A673 (cell line): Measurements from ENCODE around the gene ACTL6A. TPM values are rescaled to one million over a fixed set of nuclear protein-coding genes. Genes with fewer than 3 reads are reported as not detected.
"Not testable (repeated sequence)": the region's sequence is repeated elsewhere in the genome, so short reads cannot be mapped to it uniquely, and the experiment has no call there.

ENCODE experiments used
- Bru-seq: library from RNA; stranded (reverse); fragments of 400-500 nt; gene quantifications from one replicate; lab custom pipeline; 2021; lab: Mats Ljungman, UMichigan
- BruChase-seq, 2 experiments: library from RNA; stranded (reverse); fragments of 400-500 nt; gene quantifications; one replicate each; lab custom pipeline; 2021; lab: Mats Ljungman, UMichigan
- BruUV-seq: library from RNA; stranded (reverse); fragments of 400-500 nt; replicated peaks from 2 replicates; lab custom pipeline; 2021; lab: Mats Ljungman, UMichigan
- CTCF ChIA-PET: fragments of 300-600 bp; sonication (Branson Sonifier 250); formaldehyde crosslinking; loops from one replicate; lab custom pipeline; 2022; ENCODE audit warnings: antibody characterized with exemption; lab: Charles Lee
- POLR2A ChIA-PET: fragments of 300-600 bp; sonication (Branson Sonifier 250); formaldehyde crosslinking; loops from one replicate; lab custom pipeline; 2022; ENCODE audit warnings: antibody characterized with exemption; ENCODE audit not compliant: low non-redundant PET; lab: Charles Lee
- DNase-seq: peaks from one replicate; pipeline ENCODE4 v3.0.0-alpha.2; 2015; ENCODE audit warnings: low spot score
- H3K27ac ChIP-seq: fragments of 200-600 bp; sonication (generic); 2 replicates; pipeline ENCODE4 v1.5.1; 2016; ENCODE audit warnings: mixed run types, low read depth, mild to moderate bottlenecking, mixed read lengths, antibody characterized with exemption, low read length; ENCODE audit not compliant: poor library complexity, severe bottlenecking
- H3K27me3 ChIP-seq: fragments of 200-600 bp; sonication (generic); replicated peaks from 2 replicates; pipeline ENCODE4 v1.6.1; 2017; ENCODE audit warnings: mixed run types, low read depth, mild to moderate bottlenecking, mixed read lengths, antibody characterized with exemption, low read length; ENCODE audit not compliant: insufficient read depth, poor library complexity
- H3K36me3 ChIP-seq: fragments of 200-600 bp; sonication (generic); 2 replicates; pipeline ENCODE4 v1.6.1; 2016; ENCODE audit warnings: mixed run types, mild to moderate bottlenecking, mixed read lengths, antibody characterized with exemption, low read length; ENCODE audit not compliant: insufficient read depth, poor library complexity, severe bottlenecking
- H3K4me1 ChIP-seq: fragments of 200-600 bp; sonication (generic); 2 replicates; pipeline ENCODE4 v1.6.1; 2017; ENCODE audit warnings: mixed run types, mild to moderate bottlenecking, mixed read lengths, antibody characterized with exemption, low read length; ENCODE audit not compliant: insufficient read depth, poor library complexity, severe bottlenecking
- H3K4me3 ChIP-seq: fragments of 200-600 bp; sonication (generic); 2 replicates; pipeline ENCODE4 v1.5.1; 2016; ENCODE audit warnings: low read depth, mixed run types, mild to moderate bottlenecking, mixed read lengths, low read length; ENCODE audit not compliant: poor library complexity, severe bottlenecking
- H3K9me3 ChIP-seq: fragments of 200-600 bp; sonication (generic); 2 replicates; pipeline ENCODE4 v1.6.1; 2016; ENCODE audit warnings: mixed run types, low read depth, mild to moderate bottlenecking, mixed read lengths, antibody characterized with exemption, low read length; ENCODE audit not compliant: poor library complexity, severe bottlenecking
- EZH2 ChIP-seq: fragments of 200-600 bp; sonication (generic); IDR thresholded peaks from 2 replicates; pipeline ENCODE4 v1.6.1; 2017; ENCODE audit warnings: borderline replicate concordance, low read depth, mild to moderate bottlenecking, mixed read lengths, antibody characterized with exemption, low read length; ENCODE audit not compliant: poor library complexity, severe bottlenecking
- intact Hi-C: fragments of 100-400 bp; cut with micrococcal nuclease; formaldehyde crosslinking; loops from one replicate; pipeline ENCODE4 v1.10.0; 2022; ENCODE audit not compliant: unreplicated experiment
- long read RNA-seq: library from polyadenylated mRNA; stranded (forward); transcript quantifications from one replicate; pipeline ENCODE4 v2.0.0, GENCODE V29; 2022
- total RNA-seq: library from RNA; stranded (reverse); gene quantifications from 2 replicates; pipeline ENCODE4 v1.2.3, GENCODE V29; 2021
- TF ChIP-seq, protein P1 (sequence below): fragments of 300-800, 200-600 bp; sonication (generic); conservative IDR thresholded peaks from 2 replicates; pipeline ENCODE4 v1.5.1; 2017; ENCODE audit warnings: low read depth, mild to moderate bottlenecking, antibody characterized with exemption, low read length, moderate library complexity, mixed read lengths

Gene ACTL6A
- 140 and 153 TPM in 2 replicates for total RNA-seq
- percentile 92 among the genes with signal in this experiment for Bru-seq, nascent RNA
- BruChase-seq, experiment 1, labeled RNA remaining after a 2-hour chase = percentile 87 among the genes with signal in this experiment
- percentile 93 among the genes with signal in this experiment for BruChase-seq, experiment 2, labeled RNA remaining after a 6-hour chase
- long read RNA-seq, transcript ACTL6A-202 (14 exons, 1,901 nt) = major isoform, 318 of 386 reads
- long read RNA-seq, transcript ACTL6A-203 (14 exons, 1,750 nt) = minor isoform, 37 of 386 reads
- long read RNA-seq, partial matches to known transcripts = 8 of 386 reads
- long read RNA-seq, other reads (novel, unspliced or antisense) = 22 of 386 reads

GRCh38 chr3:179562591-179563270 is at the start of gene ACTL6A:
TSS of gene ACTL6A (plus strand) at chr3:179562926. CDS start at chr3:179563093, 167 bp downstream.
- ChIA-PET POLR2A (interaction anchor here (0.6 to 0.8 kb wide), 4 partner anchors 14 to 415 kb away, joined by 4 read pairs; partner anchors contain the start of gene GNB4), CTCF (interaction anchor here (0.6 to 1.4 kb wide), 3 partner anchors 116 to 1111 kb away, joined by 3 to 7 read pairs (median 5); no protein-coding TSS in a partner anchor)
- peak; percentile 100 for DNase-seq
- Histone ChIP-seq H3K9me3 (no peaks in the 10 kb centered on the region), H3K36me3 (no peaks in the 10 kb centered on the region), H3K4me3 (peak within 1 kb of the TSS; percentile 90), H3K4me1 (peaks cover 14% of the 10 kb centered on the region), H3K27me3 (no peaks in the 10 kb centered on the region), H3K27ac (peak within 1 kb of the TSS; percentile 93)
- TF ChIP-seq, protein P1, sequence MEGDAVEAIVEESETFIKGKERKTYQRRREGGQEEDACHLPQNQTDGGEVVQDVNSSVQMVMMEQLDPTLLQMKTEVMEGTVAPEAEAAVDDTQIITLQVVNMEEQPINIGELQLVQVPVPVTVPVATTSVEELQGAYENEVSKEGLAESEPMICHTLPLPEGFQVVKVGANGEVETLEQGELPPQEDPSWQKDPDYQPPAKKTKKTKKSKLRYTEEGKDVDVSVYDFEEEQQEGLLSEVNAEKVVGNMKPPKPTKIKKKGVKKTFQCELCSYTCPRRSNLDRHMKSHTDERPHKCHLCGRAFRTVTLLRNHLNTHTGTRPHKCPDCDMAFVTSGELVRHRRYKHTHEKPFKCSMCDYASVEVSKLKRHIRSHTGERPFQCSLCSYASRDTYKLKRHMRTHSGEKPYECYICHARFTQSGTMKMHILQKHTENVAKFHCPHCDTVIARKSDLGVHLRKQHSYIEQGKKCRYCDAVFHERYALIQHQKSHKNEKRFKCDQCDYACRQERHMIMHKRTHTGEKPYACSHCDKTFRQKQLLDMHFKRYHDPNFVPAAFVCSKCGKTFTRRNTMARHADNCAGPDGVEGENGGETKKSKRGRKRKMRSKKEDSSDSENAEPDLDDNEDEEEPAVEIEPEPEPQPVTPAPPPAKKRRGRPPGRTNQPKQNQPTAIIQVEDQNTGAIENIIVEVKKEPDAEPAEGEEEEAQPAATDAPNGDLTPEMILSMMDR = no peak
- no peak for TF ChIP-seq EZH2
- intact Hi-C loops = loop anchor here (1.0 to 5.0 kb wide), 2 partner anchors 240 to 545 kb away; no protein-coding TSS in a partner anchor
- BruUV-seq = no TSS peak

DNA sequence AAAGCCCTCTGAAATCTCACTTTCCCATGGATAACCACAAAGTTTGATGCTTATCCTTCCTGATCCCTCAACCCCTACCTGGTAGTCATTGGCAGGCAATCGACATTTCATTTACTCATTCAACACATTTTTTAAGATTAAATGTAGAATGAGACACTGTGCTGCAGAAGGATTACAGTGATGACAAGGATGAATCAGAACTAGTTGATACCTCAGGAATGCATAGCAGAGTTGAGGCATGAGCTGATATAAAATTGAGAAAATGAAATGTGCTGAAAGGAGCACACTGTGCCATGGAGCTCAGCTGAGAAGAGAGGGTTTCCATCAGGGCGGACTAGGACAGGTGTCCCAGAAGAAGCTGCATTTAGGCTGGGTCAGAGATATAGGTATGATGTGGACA is 48.9 kb upstream of the ACTL6A start:
- no TSS peak for BruUV-seq
- Histone ChIP-seq H3K36me3 (no peaks in the 10 kb centered on the region), H3K4me1 (peaks cover 17% of the 10 kb centered on the region), H3K4me3 (no peak overlapping the region), H3K27ac (no peak overlapping the region), H3K27me3 (no peaks in the 10 kb centered on the region), H3K9me3 (no peaks in the 10 kb centered on the region)
- DNase-seq = no peak
- intact Hi-C loops = no loop called here
- CTCF ChIA-PET = no interaction called here
- TF ChIP-seq, protein P1 = no peak
- no peak for TF ChIP-seq EZH2
- POLR2A ChIA-PET = interaction anchor here (0.6 kb wide), 1 partner anchor 16 kb away, joined by 3 read pairs; no protein-coding TSS in a partner anchor

DNA sequence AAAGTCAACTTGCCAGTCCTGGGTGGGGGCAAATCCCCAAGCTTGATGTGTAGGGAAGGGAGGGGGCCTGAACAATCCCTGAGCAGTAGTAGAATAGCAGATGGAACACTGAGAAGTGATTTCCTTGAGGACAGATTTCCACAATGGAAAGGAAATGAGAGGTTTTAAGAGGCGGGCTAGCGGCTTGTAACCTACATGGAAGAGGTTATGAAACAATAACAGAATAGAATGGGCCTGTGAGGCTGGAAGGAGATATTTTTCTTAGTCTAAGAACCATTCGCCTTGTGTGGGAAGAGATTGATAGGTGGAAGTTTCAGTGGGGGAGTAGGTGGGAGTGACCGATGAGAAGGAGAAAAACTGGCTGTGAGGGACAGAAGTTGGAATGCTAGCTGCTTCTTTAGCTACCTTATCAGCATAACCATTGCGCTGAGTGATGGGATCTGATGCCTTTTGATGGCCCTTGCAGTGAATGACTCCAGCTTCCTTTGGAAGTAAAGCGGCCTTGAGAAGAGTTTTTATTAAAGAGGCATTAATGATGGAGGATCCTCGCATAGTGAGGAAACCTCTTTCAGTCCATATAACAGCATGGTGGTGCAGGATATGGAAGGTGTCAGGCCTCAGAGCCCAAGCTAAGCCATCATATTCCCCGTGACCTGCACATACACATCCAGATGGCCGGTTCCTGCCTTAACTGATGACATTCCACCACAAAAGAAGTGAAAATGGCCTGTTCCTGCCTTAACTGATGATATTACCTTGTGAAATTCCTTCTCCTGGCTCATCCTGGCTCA is 46.1 kb upstream of the ACTL6A start:
- BruUV-seq, H3K27ac ChIP-seq, H3K4me1 ChIP-seq, H3K9me3 ChIP-seq, CTCF ChIA-PET, H3K4me3 ChIP-seq, POLR2A ChIA-PET, DNase-seq, H3K36me3 ChIP-seq, intact Hi-C loops, H3K27me3 ChIP-seq: not testable (repeated sequence)
